GM21381 (cell line): Measurements from ENCODE around the gene NUDT1.

Experiments used
- ATAC-seq: cut with Tn5 transposase; IDR thresholded peaks from one replicate; pipeline ENCODE4 v1.9.1; 2021; ENCODE audit warnings: mild to moderate bottlenecking, moderate library complexity; ENCODE audit not compliant: unreplicated experiment

The NUDT1 gene

DNA sequence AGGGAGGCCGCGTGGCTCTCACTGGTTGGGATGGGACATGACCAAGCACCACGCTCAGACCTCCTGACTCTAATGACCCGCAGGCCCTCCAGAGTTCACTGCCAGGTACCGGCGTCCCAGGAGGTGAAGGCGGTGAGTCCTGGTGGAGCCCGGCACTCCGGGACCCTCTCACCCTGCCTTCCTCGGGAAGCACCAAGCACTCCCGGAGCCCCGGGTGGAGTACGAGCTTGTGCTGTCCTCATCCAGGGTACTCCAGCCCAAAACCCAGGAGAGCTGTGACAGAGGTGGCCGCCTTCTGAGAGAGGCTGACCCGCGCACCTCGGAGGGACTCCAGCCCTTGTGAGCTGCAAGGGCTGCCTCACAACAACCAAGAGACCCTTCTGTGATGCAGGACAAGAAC is 18.7 kb upstream of the NUDT1 start:
- ATAC-seq: no peak

GRCh38 chr7:2224491-2224928 is 17.5 kb upstream of the NUDT1 start:
- no peak for ATAC-seq

DNA sequence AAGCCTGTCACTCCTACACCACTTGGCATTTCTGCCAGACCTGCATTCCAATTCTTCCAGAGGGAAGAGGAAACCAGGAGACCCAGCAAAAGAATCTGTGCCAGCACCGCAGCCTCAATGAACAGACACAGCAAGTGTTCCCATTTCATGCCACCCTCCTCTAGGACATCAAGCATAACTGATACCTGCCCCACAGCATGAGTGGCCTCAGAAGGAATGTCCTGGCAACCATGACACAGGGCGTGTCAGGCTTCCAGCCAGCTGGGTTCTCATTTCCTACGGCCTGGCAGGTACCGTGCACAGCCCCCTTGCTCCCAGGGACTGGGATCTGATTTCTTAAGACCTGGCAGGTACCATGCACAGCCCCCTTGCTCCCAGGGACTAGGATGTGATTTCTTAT is 17.1 kb upstream of the NUDT1 start:
- no peak for ATAC-seq

DNA sequence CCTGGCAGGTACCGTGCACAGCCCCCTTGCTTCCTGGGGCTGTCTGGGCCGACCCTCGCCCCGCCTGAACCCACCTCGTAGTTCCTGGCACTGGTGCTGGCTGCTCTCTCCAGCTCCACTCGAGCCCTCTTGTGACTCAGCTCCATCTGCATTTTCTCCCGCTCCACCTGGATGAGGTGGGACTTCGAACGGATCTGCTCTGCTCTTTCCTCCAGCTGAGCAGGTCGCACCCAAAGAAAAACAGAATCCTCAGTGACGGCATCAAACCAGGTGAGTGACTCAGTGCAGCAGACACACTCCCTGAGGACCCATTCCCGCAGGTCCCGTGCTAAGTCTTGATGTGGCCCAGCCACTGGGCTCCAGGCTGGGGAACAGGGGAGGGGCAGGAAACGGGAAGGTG is 16.7 kb upstream of the NUDT1 start:
- no peak for ATAC-seq

- no peak for ATAC-seq
Measured at GRCh38 chr7:2225830-2226229, 16.2 kb upstream of the NUDT1 start.

DNA sequence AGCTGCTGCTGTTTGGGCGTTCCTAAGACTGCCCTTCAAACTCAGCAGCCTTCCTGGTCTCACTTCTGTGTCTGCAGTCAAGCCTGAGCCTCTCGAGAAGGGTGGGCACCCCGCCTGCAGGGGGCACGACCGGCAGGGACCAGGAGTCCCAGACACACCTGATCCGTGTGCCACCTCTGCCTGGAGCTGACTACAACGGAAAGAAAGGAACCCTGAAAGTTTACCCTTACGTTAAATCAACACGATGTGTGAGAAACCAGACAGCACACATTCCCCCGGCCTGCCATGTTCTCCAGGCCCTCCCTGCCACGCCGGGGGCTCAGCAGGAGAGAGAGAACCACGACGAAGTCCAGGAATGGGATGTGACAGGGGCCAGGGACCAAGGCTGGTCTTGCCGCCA is 14.3 kb upstream of the NUDT1 start:
- ATAC-seq: no peak

DNA sequence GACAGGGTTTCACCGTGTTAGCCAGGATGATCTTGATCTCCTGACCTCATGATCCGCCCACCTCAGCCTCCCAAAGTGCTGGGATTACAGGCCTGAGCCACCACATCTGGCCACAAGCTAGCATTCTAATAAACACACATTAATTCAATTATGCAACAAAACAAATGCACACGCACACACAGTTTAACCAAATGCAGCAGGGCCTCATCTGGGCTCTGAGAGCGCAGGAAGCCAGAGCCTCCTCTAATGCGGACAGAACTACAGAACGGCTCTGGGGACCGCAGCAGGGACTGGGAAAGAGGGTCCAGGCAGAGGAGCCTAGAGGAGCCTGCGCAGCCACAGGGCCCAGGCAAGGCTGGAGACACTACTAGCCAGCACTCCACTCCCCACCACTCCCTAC is 13.1 kb upstream of the NUDT1 start:
- no peak for ATAC-seq

GRCh38 chr7:2229467-2229866 is 12.6 kb upstream of the NUDT1 start:
- no peak for ATAC-seq

GRCh38 chr7:2230226-2230625 is 11.8 kb upstream of the NUDT1 start:
- no peak for ATAC-seq

DNA sequence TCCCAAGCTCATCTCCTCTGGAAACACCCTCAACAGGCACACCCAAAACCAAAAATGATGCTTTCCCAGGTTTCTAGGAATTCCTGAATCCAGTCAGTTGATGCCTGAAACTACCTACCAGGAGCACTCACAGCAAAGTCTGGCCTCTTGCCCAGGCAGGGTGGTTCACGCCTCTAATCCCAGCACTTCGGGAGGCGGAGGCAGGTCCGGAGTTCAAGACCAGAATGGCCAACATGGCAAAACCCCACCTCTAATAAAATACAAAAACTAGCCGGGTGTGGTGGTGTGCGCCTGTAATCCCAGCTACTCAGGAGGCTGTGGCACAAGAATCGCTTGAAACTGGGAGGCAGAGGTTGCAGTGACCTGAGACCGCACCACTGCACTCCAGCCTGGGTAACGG is 11.1 kb upstream of the NUDT1 start:
- ATAC-seq: no peak

DNA sequence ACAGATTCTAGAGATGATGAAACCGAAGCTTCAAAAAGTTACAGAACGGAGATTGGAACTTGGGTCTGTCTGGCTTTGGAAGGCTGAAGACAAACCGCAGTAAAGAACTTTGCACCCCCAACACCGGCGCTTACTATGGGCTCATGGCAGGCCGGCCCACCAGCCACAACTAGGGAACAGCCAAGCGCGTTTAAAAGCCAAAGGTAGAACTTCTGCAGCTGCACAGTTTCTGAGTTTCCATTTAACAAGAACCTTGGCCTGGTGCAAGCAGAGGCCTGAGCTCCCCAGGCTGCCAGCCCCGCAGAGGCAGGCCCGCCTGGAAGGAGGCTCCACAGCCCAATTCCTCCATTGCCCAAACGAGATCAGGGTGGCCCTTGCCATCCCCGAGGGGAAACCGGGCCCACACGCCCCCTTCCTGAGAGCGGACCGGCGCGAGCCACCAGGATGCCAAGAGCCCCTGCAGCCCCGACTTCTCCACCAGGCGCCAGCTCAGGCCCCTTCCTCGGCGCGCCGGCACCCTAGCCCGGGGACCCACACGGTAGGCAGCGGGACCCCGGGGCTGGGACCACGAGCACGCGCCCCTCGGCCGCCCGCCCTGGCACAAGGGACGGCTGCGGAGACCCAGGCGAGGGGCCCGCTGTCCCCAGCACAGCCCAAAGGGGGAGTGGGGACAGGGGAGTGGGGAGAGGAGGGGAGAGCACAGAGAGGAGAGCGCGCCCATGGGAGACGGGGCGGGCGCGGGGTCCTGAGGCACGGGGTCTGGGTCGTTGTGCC is 9.8 kb upstream of the NUDT1 start:
- ATAC-seq: peak; percentile 18

DNA sequence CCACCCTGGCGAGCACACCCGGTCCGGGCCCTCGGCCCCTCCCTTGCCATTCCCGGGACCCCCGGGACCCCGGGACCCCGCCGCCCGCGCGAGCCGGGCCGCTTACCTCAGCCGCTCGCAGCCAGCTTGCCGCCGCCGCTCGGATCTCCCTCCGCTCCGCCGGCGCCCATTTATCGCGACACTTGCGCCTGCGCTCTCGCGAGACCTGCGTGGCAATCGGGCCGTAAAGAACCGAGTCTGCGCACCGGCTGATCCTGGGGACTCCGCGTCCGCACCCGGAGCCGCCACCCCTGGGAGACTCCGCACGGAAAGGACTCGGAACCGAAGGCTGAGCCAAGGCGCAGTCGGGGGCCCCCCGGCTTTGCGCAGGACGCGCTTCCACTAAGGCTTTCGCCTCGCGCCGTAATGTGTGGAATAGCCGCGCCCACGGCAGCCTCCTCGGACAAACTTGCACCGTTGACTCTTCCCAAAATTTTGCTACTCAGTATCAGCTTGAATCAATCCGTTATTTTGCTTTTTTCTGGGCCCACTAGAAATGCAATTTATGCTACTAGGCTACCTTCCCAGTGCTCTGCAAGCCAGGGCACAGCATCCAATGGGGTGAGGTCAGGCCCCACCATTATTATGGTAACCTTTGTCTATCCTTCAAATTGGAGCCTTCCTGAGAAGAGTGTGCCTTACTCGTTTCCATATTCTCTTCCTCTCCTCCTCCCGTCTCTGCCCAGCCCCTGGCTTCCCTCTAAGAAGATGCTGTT is 9.1 kb upstream of the NUDT1 start, which contains the start of gene MAD1L1:
TSS of gene MAD1L1 (minus strand) at position 180 of the 755 bp plus-strand sequence. CDS start 2,812 bp downstream, outside the sequence.
- ATAC-seq: peak; percentile 61

- no peak for ATAC-seq
Measured at GRCh38 chr7:2233926-2234325, 8.1 kb upstream of the NUDT1 start.

DNA sequence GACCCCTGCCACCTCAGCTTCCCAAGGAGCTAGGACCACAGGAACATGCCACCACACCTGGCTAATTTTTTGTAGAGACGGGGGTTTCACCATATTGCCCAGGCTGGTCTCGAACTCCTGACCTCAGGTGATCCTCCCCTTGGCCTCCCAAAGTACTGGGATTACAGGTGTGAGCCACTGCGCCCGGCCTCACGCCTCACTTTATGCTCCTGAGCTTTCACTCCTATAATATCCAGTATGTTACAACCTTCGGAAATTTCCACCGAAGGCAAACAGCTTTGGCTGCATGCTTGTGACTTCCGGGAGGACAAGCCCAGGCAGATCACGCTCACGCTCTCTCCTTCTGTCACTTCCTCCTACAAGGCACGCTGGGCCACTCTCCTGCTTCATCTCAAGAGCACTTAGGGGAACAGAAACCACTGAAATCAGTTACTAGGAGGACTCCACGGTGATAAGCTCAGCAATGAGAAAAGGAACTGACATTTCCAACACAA is 4.9 kb upstream of the NUDT1 start:
- ATAC-seq: peak; percentile 51

DNA sequence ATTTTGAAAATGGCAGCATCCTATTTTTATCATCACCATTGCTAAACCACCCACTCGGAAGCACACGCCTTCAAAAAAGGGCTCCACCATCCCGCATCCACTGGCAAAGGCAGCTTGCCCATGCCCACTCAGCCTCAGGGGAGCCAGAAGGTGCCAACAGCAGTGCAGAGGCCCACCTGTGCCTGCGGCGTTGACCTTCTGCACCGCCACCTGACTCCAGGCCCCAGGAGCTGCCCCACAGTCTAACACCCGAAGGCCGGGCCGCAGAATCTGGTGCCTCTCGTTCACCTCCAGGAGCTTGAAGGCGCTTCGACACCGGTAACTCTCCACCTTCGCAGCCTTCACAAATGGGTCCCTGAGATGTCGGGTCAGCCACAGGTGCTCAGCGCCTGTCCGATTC is 2.8 kb upstream of the NUDT1 start:
- no peak for ATAC-seq

DNA sequence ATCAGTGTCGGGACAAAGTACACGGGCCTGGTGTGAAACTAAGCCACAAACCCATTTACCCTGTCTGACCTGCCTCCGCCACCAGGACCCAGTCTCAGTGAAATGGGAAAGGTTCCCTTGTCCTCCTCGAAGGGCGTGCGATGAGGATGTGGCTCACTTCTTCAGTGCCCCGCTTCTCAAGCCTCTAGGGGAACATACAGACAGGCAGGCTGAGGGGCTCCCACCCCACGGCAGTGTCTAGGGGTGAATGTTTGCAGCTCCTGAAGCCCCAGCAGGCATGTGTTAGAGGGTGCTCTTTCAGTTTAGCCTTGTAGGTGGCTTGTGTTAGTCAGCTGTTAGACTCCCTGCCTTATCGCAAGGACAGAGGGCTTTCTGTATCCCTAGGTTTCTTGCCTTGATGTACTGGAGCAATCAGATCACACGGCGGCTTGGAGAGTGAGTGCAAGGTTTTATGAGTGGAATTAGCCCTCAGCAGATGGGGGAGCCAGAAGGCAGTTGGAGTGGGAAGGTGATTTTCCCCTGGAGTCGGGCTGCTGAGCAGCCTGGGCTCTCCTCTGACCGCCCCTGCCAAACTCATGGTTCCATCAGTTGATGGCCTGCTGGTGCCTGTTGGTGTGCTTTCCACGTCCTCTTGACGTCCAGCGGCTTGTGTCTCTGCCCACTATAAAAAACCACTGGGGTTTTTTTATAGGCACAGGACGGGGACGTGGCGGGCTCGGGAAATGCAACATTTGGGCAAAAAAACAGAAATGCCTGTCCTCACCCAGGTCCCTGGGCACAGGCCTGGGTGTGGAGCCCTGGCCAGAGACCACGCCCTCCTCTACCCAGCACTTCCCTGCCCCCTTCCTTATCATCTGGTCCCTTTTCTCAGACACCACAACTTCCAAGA is 759 bp downstream of the NUDT1 start:
- no peak for ATAC-seq

- ATAC-seq: no peak
Measured at GRCh38 chr7:2243458-2243857, 1.4 kb downstream of the NUDT1 start.

- no peak for ATAC-seq
Measured at GRCh38 chr7:2244404-2244995, 2.5 kb downstream of the NUDT1 start.

DNA sequence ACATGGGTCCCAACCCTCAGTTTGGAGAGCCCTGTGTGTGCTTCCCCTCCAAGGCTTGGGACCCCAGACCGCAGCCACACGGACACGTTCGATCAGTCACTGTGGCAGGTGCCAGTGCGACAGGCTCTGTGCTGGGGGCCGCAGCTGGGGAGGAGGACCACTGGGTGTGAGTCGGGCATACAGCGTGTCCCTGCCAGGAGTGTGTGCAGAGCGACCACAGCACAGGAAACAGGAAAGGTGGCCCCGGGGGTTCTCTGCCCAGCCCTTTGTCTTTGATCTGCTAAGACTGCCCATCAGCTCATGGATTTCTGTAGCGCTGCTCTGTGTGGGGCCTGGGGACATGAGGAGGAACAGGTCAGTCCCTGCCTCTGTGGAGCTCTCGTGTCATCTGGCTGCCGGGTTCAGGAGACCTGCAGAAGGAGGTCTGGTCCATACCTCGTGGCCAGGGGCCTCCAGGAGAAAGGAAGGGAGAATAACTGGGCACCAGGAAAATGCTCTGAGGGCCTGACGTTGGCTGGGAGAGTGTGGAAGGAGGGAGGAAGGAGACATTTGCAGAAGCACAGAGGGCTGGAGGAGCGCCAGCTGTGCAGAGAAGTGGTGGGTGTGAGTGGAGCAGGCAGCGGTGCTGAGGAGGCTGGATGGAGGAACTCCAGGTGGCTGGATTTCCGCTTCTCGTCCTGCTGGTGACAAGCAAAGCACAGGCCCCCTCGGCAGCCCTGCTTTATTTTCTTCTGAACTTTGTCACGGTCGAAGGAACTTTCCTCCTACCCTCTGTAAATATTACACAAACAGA is 4.1 kb downstream of the NUDT1 start:
- no peak for ATAC-seq
